Astrocyte (in vitro differentiated cells and primary cell): ENCODE measurements around the gene ATP6V0E1.

Experiments
- EZH2 ChIP-seq: IDR thresholded peaks from 2 replicates; pipeline ENCODE4 v1.6.1; 2012; ENCODE audit warnings: mild to moderate bottlenecking, low read length, inconsistent platforms; ENCODE audit not compliant: insufficient read depth
- TF ChIP-seq, protein P1 (sequence below): IDR thresholded peaks from 2 replicates; pipeline ENCODE4 v1.5.1; 2011; ENCODE audit warnings: low read depth, mild to moderate bottlenecking, inconsistent platforms, low read length, moderate library complexity; ENCODE audit not compliant: insufficient read depth

DNA sequence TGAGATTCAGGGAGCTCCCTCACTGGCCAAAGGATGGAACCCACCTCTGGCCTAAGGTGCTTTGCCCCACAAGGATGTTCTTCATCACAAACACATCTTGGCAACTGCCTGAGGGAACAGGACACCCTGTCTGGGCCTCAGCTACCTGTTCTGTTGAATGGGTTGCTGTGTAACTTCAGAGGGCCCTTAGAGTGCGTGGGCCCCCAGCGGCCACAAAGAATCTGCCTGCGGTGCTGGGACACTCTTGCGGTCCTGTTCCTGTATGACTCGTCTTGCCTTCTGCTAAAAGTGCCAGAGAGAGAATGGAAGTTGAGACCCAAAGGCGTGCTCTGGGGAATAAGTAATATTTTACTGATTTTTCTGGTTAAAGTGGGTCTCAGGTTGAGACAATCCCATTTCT, 38.4 kb upstream of the ATP6V0E1 start:
- TF ChIP-seq, protein P1, sequence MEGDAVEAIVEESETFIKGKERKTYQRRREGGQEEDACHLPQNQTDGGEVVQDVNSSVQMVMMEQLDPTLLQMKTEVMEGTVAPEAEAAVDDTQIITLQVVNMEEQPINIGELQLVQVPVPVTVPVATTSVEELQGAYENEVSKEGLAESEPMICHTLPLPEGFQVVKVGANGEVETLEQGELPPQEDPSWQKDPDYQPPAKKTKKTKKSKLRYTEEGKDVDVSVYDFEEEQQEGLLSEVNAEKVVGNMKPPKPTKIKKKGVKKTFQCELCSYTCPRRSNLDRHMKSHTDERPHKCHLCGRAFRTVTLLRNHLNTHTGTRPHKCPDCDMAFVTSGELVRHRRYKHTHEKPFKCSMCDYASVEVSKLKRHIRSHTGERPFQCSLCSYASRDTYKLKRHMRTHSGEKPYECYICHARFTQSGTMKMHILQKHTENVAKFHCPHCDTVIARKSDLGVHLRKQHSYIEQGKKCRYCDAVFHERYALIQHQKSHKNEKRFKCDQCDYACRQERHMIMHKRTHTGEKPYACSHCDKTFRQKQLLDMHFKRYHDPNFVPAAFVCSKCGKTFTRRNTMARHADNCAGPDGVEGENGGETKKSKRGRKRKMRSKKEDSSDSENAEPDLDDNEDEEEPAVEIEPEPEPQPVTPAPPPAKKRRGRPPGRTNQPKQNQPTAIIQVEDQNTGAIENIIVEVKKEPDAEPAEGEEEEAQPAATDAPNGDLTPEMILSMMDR: no peak
- no peak for TF ChIP-seq EZH2
